Astrocyte (in vitro differentiated cells and primary cell): ENCODE results near the gene FAM135A. TPM values are rescaled to one million over a fixed set of nuclear protein-coding genes. Genes with fewer than 3 reads are reported as not detected.

Experiments
- DNase-seq: peaks from one replicate; pipeline ENCODE4 v3.0.0-alpha.2; 2010; ENCODE audit warnings: low read depth
- FAIRE-seq: peaks from 2 replicates; lab custom pipeline; 2011; peaks lifted over from hg19 to GRCh38; lab: Jason Lieb, UNC
- H2AFZ ChIP-seq: 2 replicates; pipeline ENCODE4 v1.6.0; 2012; ENCODE audit warnings: low read depth, low read length, inconsistent platforms
- H3K27ac ChIP-seq: 2 replicates; pipeline ENCODE4 v1.5.1; 2011; ENCODE audit warnings: low read depth, low read length, inconsistent platforms
- H3K27me3 ChIP-seq: 2 replicates; pipeline ENCODE4 v1.6.0; 2011; ENCODE audit warnings: low read length, inconsistent platforms; ENCODE audit not compliant: insufficient read depth
- H3K36me3 ChIP-seq: 2 replicates; pipeline ENCODE4 v1.5.1; 2011; ENCODE audit warnings: low read length, inconsistent platforms; ENCODE audit not compliant: insufficient read depth
- H3K4me1 ChIP-seq: 2 replicates; pipeline ENCODE4 v1.5.1; 2011; ENCODE audit warnings: low read length, inconsistent platforms; ENCODE audit not compliant: insufficient read depth
- H3K4me2 ChIP-seq: 2 replicates; pipeline ENCODE4 v1.6.0; 2012; ENCODE audit warnings: low read length, inconsistent platforms
- H3K4me3 ChIP-seq: 2 replicates; pipeline ENCODE4 v1.5.1; 2011; ENCODE audit warnings: low read depth, mild to moderate bottlenecking, low read length, inconsistent platforms; ENCODE audit not compliant: insufficient read depth
- H3K79me2 ChIP-seq: 2 replicates; pipeline ENCODE4 v1.6.0; 2012; ENCODE audit warnings: mild to moderate bottlenecking, low read length, inconsistent platforms; ENCODE audit not compliant: insufficient read depth
- H3K9ac ChIP-seq: 2 replicates; pipeline ENCODE4 v1.6.0; 2012; ENCODE audit warnings: mild to moderate bottlenecking, low read length, inconsistent platforms
- H3K9me3 ChIP-seq: 2 replicates; pipeline ENCODE4 v1.5.1; 2012; ENCODE audit warnings: low read depth, mild to moderate bottlenecking, low read length, inconsistent platforms; ENCODE audit not compliant: insufficient read depth
- H4K20me1 ChIP-seq: 2 replicates; pipeline ENCODE4 v1.6.0; 2012; ENCODE audit warnings: low read length, inconsistent platforms; ENCODE audit not compliant: insufficient read depth
- H3K27ac Mint-ChIP-seq: one replicate; pipeline ENCODE4 v1.8.0; 2021; ENCODE audit warnings: mild to moderate bottlenecking, mixed read lengths; ENCODE audit not compliant: unreplicated experiment
- H3K27me3 Mint-ChIP-seq: one replicate; pipeline ENCODE4 v1.8.0; 2021; ENCODE audit warnings: low read depth, mixed read lengths; ENCODE audit not compliant: unreplicated experiment
- H3K36me3 Mint-ChIP-seq: one replicate; pipeline ENCODE4 v1.8.0; 2021; ENCODE audit warnings: low read depth, mixed read lengths; ENCODE audit not compliant: unreplicated experiment
- H3K4me1 Mint-ChIP-seq: one replicate; pipeline ENCODE4 v1.8.0; 2021; ENCODE audit warnings: low read depth, mixed read lengths; ENCODE audit not compliant: unreplicated experiment
- H3K4me3 Mint-ChIP-seq: one replicate; pipeline ENCODE4 v1.8.0; 2021; ENCODE audit warnings: mild to moderate bottlenecking, moderate library complexity, mixed read lengths; ENCODE audit not compliant: unreplicated experiment
- H3K9me3 Mint-ChIP-seq: one replicate; pipeline ENCODE4 v1.8.0; 2021; ENCODE audit warnings: mild to moderate bottlenecking, mixed read lengths; ENCODE audit not compliant: unreplicated experiment
- EZH2 ChIP-seq: IDR thresholded peaks from 2 replicates; pipeline ENCODE4 v1.6.1; 2012; ENCODE audit warnings: mild to moderate bottlenecking, low read length, inconsistent platforms; ENCODE audit not compliant: insufficient read depth
- total RNA-seq: library from RNA; stranded (reverse); gene quantifications from 2 replicates; pipeline ENCODE4 v1.2.1, GENCODE V29; 2021
- TF ChIP-seq, protein P1 (sequence below): IDR thresholded peaks from 2 replicates; pipeline ENCODE4 v1.5.1; 2011; ENCODE audit warnings: low read depth, mild to moderate bottlenecking, inconsistent platforms, low read length, moderate library complexity; ENCODE audit not compliant: insufficient read depth

Gene FAM135A
- total RNA-seq, 1 donor from 2014 or later, result 10.0 TPM

DNA sequence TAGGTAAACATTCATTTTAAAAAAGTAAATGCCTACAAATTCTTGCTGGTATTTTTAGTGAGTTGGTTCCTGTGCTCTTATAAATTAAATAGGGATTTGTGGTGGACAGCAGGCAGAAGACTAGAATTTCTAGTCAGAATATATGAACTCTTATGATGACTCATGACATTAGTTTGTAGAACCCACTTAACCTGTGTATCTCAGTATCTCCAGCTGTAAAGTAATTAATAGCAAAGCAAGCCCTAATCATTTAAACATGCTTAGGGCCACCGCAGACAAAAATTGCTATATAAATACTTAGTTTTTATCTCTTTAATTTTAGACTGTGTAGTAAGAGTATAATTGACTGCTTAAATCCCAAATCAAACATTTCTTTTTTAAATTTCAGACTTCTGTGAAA, 2.4 kb downstream of the FAM135A start:
- H3K9me3 ChIP-seq, result no peaks in the 10 kb centered on the region
- no peaks in the 10 kb centered on the region for H3K36me3 ChIP-seq
- H3K27me3 Mint-ChIP-seq, result no peaks in the 10 kb centered on the region
- H3K27ac ChIP-seq, result no peak overlapping the region
- H3K4me3 ChIP-seq, result no peak overlapping the region
- H3K36me3 Mint-ChIP-seq, result no peaks in the 10 kb centered on the region
- peaks cover 7% of the 10 kb centered on the region for H3K4me1 Mint-ChIP-seq
- no peak overlapping the region for H2AFZ ChIP-seq
- H3K79me2 ChIP-seq, result no peaks in the 10 kb centered on the region
- no peak overlapping the region for H3K9ac ChIP-seq
- no peaks in the 10 kb centered on the region for H3K27me3 ChIP-seq
- H3K4me1 ChIP-seq, result no peaks in the 10 kb centered on the region
- FAIRE-seq (no peak), DNase-seq (no peak)
- no peak overlapping the region for H3K27ac Mint-ChIP-seq
- H3K4me3 Mint-ChIP-seq, result no peak overlapping the region
- no peak overlapping the region for H3K4me2 ChIP-seq
- peaks cover 2% of the 10 kb centered on the region for H3K9me3 Mint-ChIP-seq
- TF ChIP-seq, protein P1, sequence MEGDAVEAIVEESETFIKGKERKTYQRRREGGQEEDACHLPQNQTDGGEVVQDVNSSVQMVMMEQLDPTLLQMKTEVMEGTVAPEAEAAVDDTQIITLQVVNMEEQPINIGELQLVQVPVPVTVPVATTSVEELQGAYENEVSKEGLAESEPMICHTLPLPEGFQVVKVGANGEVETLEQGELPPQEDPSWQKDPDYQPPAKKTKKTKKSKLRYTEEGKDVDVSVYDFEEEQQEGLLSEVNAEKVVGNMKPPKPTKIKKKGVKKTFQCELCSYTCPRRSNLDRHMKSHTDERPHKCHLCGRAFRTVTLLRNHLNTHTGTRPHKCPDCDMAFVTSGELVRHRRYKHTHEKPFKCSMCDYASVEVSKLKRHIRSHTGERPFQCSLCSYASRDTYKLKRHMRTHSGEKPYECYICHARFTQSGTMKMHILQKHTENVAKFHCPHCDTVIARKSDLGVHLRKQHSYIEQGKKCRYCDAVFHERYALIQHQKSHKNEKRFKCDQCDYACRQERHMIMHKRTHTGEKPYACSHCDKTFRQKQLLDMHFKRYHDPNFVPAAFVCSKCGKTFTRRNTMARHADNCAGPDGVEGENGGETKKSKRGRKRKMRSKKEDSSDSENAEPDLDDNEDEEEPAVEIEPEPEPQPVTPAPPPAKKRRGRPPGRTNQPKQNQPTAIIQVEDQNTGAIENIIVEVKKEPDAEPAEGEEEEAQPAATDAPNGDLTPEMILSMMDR, result no peak
- TF ChIP-seq EZH2, result no peak
- no peaks in the 10 kb centered on the region for H4K20me1 ChIP-seq

DNA sequence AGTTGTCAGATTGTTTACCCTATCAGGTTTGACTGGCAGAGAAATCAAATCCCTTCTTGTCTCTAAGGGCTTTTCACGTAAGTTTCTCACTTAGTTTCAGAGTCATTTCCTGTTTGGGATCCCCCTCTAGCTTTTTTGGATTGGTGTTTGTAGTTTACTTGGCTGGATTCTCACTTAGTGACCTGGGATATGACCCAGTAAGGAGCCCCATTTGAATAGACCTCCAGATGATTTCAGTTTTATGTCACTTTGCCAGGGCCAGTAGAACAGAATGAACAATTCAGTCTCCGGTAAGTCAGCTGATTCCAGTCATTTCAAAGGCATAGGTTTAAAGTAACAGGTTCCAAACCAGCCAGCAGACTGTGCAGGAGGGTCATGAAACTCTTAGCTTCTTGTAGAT, 8.2 kb downstream of the FAM135A start:
- H3K27me3 ChIP-seq, result no peaks in the 10 kb centered on the region
- no peak overlapping the region for H3K9ac ChIP-seq
- H3K9me3 ChIP-seq, result no peaks in the 10 kb centered on the region
- H4K20me1 ChIP-seq, result peaks cover 4% of the 10 kb centered on the region
- TF ChIP-seq, protein P1, result no peak
- TF ChIP-seq EZH2, result no peak
- H3K27ac ChIP-seq, result no peak overlapping the region
- peaks cover 3% of the 10 kb centered on the region for H3K36me3 Mint-ChIP-seq
- no peak overlapping the region for H3K4me3 Mint-ChIP-seq
- no peak overlapping the region for H3K27ac Mint-ChIP-seq
- H3K4me3 ChIP-seq, result no peak overlapping the region
- H2AFZ ChIP-seq, result no peak overlapping the region
- no peaks in the 10 kb centered on the region for H3K4me1 ChIP-seq
- H3K79me2 ChIP-seq, result no peaks in the 10 kb centered on the region
- DNase-seq (no peak), FAIRE-seq (no peak)
- no peaks in the 10 kb centered on the region for H3K27me3 Mint-ChIP-seq
- no peaks in the 10 kb centered on the region for H3K36me3 ChIP-seq
- no peak overlapping the region for H3K4me2 ChIP-seq
- no peaks in the 10 kb centered on the region for H3K4me1 Mint-ChIP-seq
- H3K9me3 Mint-ChIP-seq, result peaks cover 2% of the 10 kb centered on the region

DNA sequence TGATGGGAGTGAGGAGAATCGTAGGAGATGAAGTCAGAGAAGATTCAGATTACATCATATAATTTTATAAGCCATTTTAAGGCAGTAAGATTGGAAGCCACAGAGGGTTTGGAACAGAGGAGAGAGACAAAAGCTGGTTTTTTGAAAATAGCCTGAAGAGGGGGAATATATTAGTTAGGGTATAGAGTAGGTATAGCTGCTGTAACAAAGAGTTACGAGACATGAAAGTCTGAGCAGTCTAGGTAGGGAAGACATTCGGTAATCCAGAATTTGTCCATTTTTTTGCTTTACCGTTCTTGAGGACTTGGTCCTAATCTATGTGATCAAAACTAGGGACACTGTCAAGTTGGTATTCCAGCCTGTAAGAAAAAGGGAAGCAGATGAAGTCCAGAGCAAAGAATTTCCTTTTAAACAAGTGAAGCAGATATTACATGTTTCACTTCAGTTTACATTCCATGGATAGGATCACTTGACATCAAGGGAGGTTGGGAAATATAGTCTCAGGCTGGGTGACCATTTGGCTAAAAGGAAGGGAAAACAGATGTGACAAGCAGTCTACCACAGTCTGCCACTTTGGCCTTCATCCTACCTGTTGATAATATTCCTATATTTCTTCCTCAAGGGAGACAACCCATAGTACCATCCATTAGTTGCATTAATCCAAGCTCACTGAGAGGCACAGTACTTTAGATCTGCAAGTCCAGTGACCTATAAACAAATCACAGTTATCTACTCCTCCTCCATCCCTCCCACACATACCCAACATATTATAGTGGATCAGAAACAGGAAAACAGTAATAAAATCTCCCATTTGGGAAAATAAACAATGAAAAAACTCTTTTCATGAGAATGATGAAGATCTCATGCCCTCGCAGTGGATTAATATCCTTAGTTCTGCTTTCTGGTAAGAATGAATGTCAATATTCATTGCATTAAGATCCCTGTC, 10.2 kb downstream of the FAM135A start:
- Histone ChIP-seq H3K4me1 (no peaks in the 10 kb centered on the region), H3K27ac (no peak overlapping the region), H4K20me1 (peaks cover 4% of the 10 kb centered on the region), H2AFZ (no peak overlapping the region), H3K27me3 (no peaks in the 10 kb centered on the region), H3K4me3 (no peak overlapping the region), H3K79me2 (no peaks in the 10 kb centered on the region), H3K9me3 (no peaks in the 10 kb centered on the region), H3K9ac (no peak overlapping the region), H3K36me3 (no peaks in the 10 kb centered on the region), H3K4me2 (no peak overlapping the region)
- no peak overlapping the region for H3K4me3 Mint-ChIP-seq
- peaks cover 2% of the 10 kb centered on the region for H3K9me3 Mint-ChIP-seq
- no peaks in the 10 kb centered on the region for H3K4me1 Mint-ChIP-seq
- no peaks in the 10 kb centered on the region for H3K27me3 Mint-ChIP-seq
- DNase-seq (no peak), FAIRE-seq (no peak)
- H3K36me3 Mint-ChIP-seq, result peaks cover 3% of the 10 kb centered on the region
- H3K27ac Mint-ChIP-seq, result no peak overlapping the region
- TF ChIP-seq EZH2, result no peak
- TF ChIP-seq, protein P1, result no peak
